GM23248 (cell line): ENCODE data around the gene COL19A1. TPM values are rescaled to one million over a fixed set of nuclear protein-coding genes. Genes with fewer than 3 reads are reported as not detected.

Source experiments
- DNase-seq: peaks from one replicate; pipeline ENCODE4 v3.0.0-alpha.2; 2015
- H2AFZ ChIP-seq: fragments of 200-600 bp; sonication (generic); 2 replicates; pipeline ENCODE4 v1.6.1; 2016; ENCODE audit warnings: antibody characterized with exemption
- H3F3A ChIP-seq: fragments of 200-600 bp; sonication (generic); 2 replicates; pipeline ENCODE4 v1.6.1; 2016; ENCODE audit warnings: mild to moderate bottlenecking, antibody characterized with exemption, mixed run types; ENCODE audit not compliant: insufficient read depth
- H3K27ac ChIP-seq: fragments of 200-600 bp; sonication (generic); 2 replicates; pipeline ENCODE4 v1.5.1; 2016; ENCODE audit warnings: mild to moderate bottlenecking
- H3K27me3 ChIP-seq: fragments of 200-600 bp; sonication (generic); replicated peaks from 2 replicates; pipeline ENCODE4 v1.6.1; 2016; ENCODE audit warnings: mild to moderate bottlenecking; ENCODE audit not compliant: insufficient read depth
- H3K36me3 ChIP-seq: fragments of 200-600 bp; sonication (generic); 2 replicates; pipeline ENCODE4 v1.6.1; 2016; ENCODE audit warnings: low read depth, mild to moderate bottlenecking
- H3K4me1 ChIP-seq: fragments of 200-600 bp; sonication (generic); 2 replicates; pipeline ENCODE4 v1.6.1; 2016; ENCODE audit warnings: mild to moderate bottlenecking; ENCODE audit not compliant: insufficient read depth
- H3K4me2 ChIP-seq: fragments of 200-600 bp; sonication (generic); one replicate; pipeline ENCODE4 v1.6.1; 2016; ENCODE audit warnings: mild to moderate bottlenecking; ENCODE audit not compliant: unreplicated experiment
- H3K4me3 ChIP-seq: fragments of 200-600 bp; sonication (generic); 2 replicates; pipeline ENCODE4 v1.5.1; 2016; ENCODE audit warnings: mild to moderate bottlenecking
- H3K79me2 ChIP-seq: fragments of 200-600 bp; sonication (generic); 2 replicates; pipeline ENCODE4 v1.6.1; 2016; ENCODE audit warnings: mild to moderate bottlenecking; ENCODE audit not compliant: insufficient read depth
- H3K9ac ChIP-seq: fragments of 200-600 bp; sonication (generic); 2 replicates; pipeline ENCODE4 v1.6.1; 2016; ENCODE audit warnings: mild to moderate bottlenecking
- H3K9me2 ChIP-seq: fragments of 200-600 bp; sonication (generic); 2 replicates; pipeline ENCODE4 v1.6.1; 2016; ENCODE audit warnings: mixed run types, mild to moderate bottlenecking, moderate library complexity; ENCODE audit not compliant: insufficient read depth
- H3K9me3 ChIP-seq: fragments of 200-600 bp; sonication (generic); one replicate; pipeline ENCODE4 v1.6.1; 2017; ENCODE audit warnings: low read depth
- H4K20me1 ChIP-seq: fragments of 200-600 bp; sonication (generic); 2 replicates; pipeline ENCODE4 v1.6.0; 2016; ENCODE audit not compliant: insufficient read depth
- EZH2 ChIP-seq: fragments of 200-600 bp; sonication (generic); IDR thresholded peaks from 2 replicates; pipeline ENCODE4 v1.6.1; 2018; ENCODE audit warnings: antibody characterized with exemption, mild to moderate bottlenecking; ENCODE audit not compliant: insufficient read depth, poor library complexity, severe bottlenecking
- EZH2phosphoT487 ChIP-seq: fragments of 200-600 bp; sonication (generic); IDR thresholded peaks from 2 replicates; pipeline ENCODE4 v1.6.1; 2018; ENCODE audit warnings: antibody characterized with exemption, moderate library complexity, mild to moderate bottlenecking, low read depth; ENCODE audit not compliant: insufficient read depth
- WGBS, 2 experiments: methylation state at CpG; one replicate each; pipeline ENCODE4 v1.1.6; 2015 to 2017; ENCODE audit warnings: low lambda C conversion rate in 2 of 2, low coverage in 1 of 2; ENCODE audit errors: missing lambda C conversion rate in 2 of 2; 5-methylcytosine and 5-hydroxymethylcytosine counted together
- in situ Hi-C: fragments of 300-500 bp; cut with MboI; formaldehyde crosslinking; loops from 2 replicates; pipeline ENCODE4 v1.15.0; 2020
- polyA plus RNA-seq: library from polyadenylated mRNA; unstranded; fragments of >200 nt; fragmentation: Nextera tagmentation; extraction: Ambion mirVana; gene quantifications from 2 replicates; pipeline ENCODE4 v1.2.1, GENCODE V29; 2016
- total RNA-seq: library from RNA; depleted of rRNA; stranded (reverse); fragments of >200 nt; shearing (Covaris generic); gene quantifications from 2 replicates; pipeline ENCODE4 v1.2.3, GENCODE V29; 2014

The COL19A1 gene
- total and polyA plus RNA-seq, 2 experiments from 2014 or later = not detected

GRCh38 chr6:69933239-69933638 is 66.9 kb downstream of the COL19A1 start:
- Histone ChIP-seq H3K36me3 (no peaks in the 10 kb centered on the region), H3K4me1 (peaks cover 8% of the 10 kb centered on the region; the same call in 1 of the 2 replicates), H3K27me3 (no peaks in the 10 kb centered on the region), H3K4me2 (no peak overlapping the region), H3K4me3 (no peak overlapping the region), H3K9ac (no peak overlapping the region), H3F3A (no peaks in the 10 kb centered on the region), H3K27ac (no peak overlapping the region), H4K20me1 (no peaks in the 10 kb centered on the region), H3K9me3 (no peaks in the 10 kb centered on the region), H3K9me2 (no peaks in the 10 kb centered on the region), H3K79me2 (no peaks in the 10 kb centered on the region), H2AFZ (no peak overlapping the region)
- in situ Hi-C loops = no loop called here
- 0% methylated on average over 1 of the region's 1 CpG for WGBS, 2 experiments
- DNase-seq = peak; percentile 12
- TF ChIP-seq EZH2 (no peak), EZH2phosphoT487 (no peak)

DNA sequence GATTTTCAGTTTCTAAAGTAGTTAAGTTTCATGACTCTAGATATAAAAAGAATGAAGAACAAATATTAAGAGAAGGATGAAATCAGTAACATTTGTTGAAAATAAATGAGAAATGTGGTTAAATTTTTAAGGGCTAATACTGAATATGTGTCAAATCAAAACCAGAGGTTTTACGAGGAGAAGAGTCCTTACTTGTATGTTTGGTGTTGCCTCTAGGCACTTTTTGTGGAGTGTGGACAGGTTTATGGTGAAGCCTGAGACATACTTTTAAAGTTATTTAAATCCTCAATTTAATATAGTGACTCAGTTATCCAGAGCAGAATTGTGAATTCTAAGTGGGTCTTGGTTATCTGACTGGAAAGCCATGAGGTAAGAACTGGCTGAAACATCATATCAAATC is 68.7 kb downstream of the COL19A1 start:
- no peak for TF ChIP-seq EZH2
- no peak for TF ChIP-seq EZH2phosphoT487
- Histone ChIP-seq H3K27me3 (no peaks in the 10 kb centered on the region), H3K4me1 (peaks cover 8% of the 10 kb centered on the region; the same call in 1 of the 2 replicates), H3K36me3 (no peaks in the 10 kb centered on the region), H2AFZ (no peak overlapping the region), H3K79me2 (no peaks in the 10 kb centered on the region), H3K9me3 (no peaks in the 10 kb centered on the region), H3K9me2 (no peaks in the 10 kb centered on the region), H3F3A (no peaks in the 10 kb centered on the region), H3K4me3 (no peak overlapping the region), H3K27ac (no peak overlapping the region), H3K4me2 (no peak overlapping the region), H3K9ac (no peak overlapping the region), H4K20me1 (no peaks in the 10 kb centered on the region)
- WGBS, 2 experiments = 4 to 13% methylated on average over 1 of the region's 1 CpG
- in situ Hi-C loops = no loop called here
- no peak for DNase-seq

- H3F3A ChIP-seq = no peaks in the 10 kb centered on the region
- no peak overlapping the region for H3K9ac ChIP-seq
- no peaks in the 10 kb centered on the region for H4K20me1 ChIP-seq
- no peak overlapping the region for H3K27ac ChIP-seq
- peaks cover 8% of the 10 kb centered on the region; the same call in 1 of the 2 replicates for H3K4me1 ChIP-seq
- peak; percentile 53 for DNase-seq
- in situ Hi-C loops = no loop called here
- no peaks in the 10 kb centered on the region for H3K79me2 ChIP-seq
- no peaks in the 10 kb centered on the region for H3K27me3 ChIP-seq
- no peaks in the 10 kb centered on the region for H3K36me3 ChIP-seq
- H3K9me2 ChIP-seq = no peaks in the 10 kb centered on the region
- H3K9me3 ChIP-seq = no peaks in the 10 kb centered on the region
- no peak overlapping the region for H3K4me2 ChIP-seq
- no peak for TF ChIP-seq EZH2phosphoT487
- no peak for TF ChIP-seq EZH2
- H3K4me3 ChIP-seq = no peak overlapping the region
- H2AFZ ChIP-seq = no peak overlapping the region
These were observed 70.5 kb downstream of the COL19A1 start for GRCh38 chr6:69936674-69937363.

DNA sequence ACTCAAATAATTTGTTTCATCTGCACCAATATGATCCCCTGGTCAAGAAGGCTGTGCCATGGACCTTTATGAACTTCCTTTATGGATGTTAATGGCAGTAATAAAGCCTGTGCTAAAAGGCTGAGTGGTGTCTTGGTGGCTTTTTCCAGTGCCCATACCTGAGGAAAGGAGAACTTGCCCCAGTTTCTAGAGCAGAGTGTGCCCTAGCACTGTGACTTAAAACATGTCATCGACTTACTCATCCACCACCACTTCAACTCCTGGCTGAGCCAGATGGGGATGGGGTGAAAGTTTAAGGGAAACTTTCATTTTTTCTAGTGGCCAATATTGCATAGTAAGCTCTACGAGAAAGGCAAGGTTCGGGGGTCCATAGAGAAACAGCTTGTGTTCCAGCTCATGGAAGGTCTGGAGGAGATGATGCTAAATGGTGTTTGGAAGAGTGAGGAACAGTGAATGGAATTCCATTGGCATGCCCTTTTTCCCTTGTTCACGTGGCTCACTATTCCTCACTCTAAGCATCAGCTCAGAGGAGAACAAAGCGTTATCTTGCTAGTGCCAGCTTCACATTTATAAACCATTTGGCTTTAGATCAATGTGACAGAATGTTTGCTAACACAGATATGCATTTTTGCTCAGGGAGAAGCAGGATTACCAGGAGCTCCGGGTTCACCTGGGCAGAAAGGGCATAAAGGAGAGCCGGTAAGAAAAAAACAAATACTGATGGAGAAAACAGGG is 71.2 kb downstream of the COL19A1 start:
- Histone ChIP-seq H4K20me1 (no peaks in the 10 kb centered on the region), H3K4me1 (peaks cover 8% of the 10 kb centered on the region; the same call in 1 of the 2 replicates)

More for the DNA sequence above, 71.2 kb downstream of the COL19A1 start:
- Histone ChIP-seq H3K79me2 (no peaks in the 10 kb centered on the region), H2AFZ (no peak overlapping the region), H3K27ac (no peak overlapping the region), H3K9me2 (no peaks in the 10 kb centered on the region), H3K27me3 (no peaks in the 10 kb centered on the region), H3K4me2 (no peak overlapping the region), H3K9ac (no peak overlapping the region), H3K9me3 (no peaks in the 10 kb centered on the region), H3K36me3 (no peaks in the 10 kb centered on the region), H3F3A (no peaks in the 10 kb centered on the region), H3K4me3 (no peak overlapping the region)
- 54 to 55% methylated on average over 7 of the region's 7 CpGs for WGBS, 2 experiments
- DNase-seq = no peak
- in situ Hi-C loops = no loop called here
- no peak for TF ChIP-seq EZH2
- no peak for TF ChIP-seq EZH2phosphoT487
